ENCODE data around the gene CASP2. TPM values are rescaled to one million over a fixed set of nuclear protein-coding genes. Genes with fewer than 3 reads are reported as not detected.

CASP2 gene
- polyA plus RNA-seq, 1 donor (not counting 4 experiments of a cell fraction or from before 2014, with no cell fraction given) = 12.8 TPM

- FAIRE-seq (no peak), DNase-seq (ENCODE audit: low read depth, low spot score) (no peak)
- Histone ChIP-seq H3K27ac (ENCODE audit: control insufficient read depth, insufficient read depth, low read length) (no peak overlapping the region), H3K79me2 (ENCODE audit: control insufficient read depth, insufficient read depth, low read length) (no peaks in the 10 kb centered on the region), H3K4me3 (ENCODE audit: control insufficient read depth in 2 of 3, extremely low read depth in 1 of 3, insufficient read depth in 2 of 3, low read depth in 1 of 3, low read length in 3 of 3) (no peak overlapping the region), H3K4me1 (ENCODE audit: control insufficient read depth, extremely low read depth, insufficient read depth, low read length) (no peaks in the 10 kb centered on the region), H4K20me1 (ENCODE audit: control insufficient read depth, extremely low read depth, insufficient read depth, low read length) (no peaks in the 10 kb centered on the region), H2AFZ (ENCODE audit: control insufficient read depth, low read length) (no peak overlapping the region), H3K9me1 (ENCODE audit: control insufficient read depth, extremely low read depth, insufficient read depth, low read length) (no peaks in the 10 kb centered on the region), H3K36me3 (ENCODE audit: control insufficient read depth in 2 of 2, extremely low read depth in 1 of 2, insufficient read depth in 2 of 2, low read length in 2 of 2) (no peaks in the 10 kb centered on the region), H3K9me3 (ENCODE audit: control insufficient read depth, low read depth, low read length) (no peaks in the 10 kb centered on the region), H3K9ac (ENCODE audit: control insufficient read depth, extremely low read depth, insufficient read depth, low read length) (no peak overlapping the region), H3K27me3 (ENCODE audit: control insufficient read depth, extremely low read depth, insufficient read depth, low read length) (peaks cover 16% of the 10 kb centered on the region), H3K4me2 (ENCODE audit: control insufficient read depth, extremely low read depth, insufficient read depth, low read depth, low read length) (no peak overlapping the region)
- dilution Hi-C loops (cut with MboI; ENCODE audit: extremely low pct_ligation_motif_present, low sequenced_read_pairs) = no loop called here
- no peak for TF ChIP-seq EZH2 (IDR thresholded peaks at IDR 0.05; ENCODE audit: low read length)
- no peak for TF ChIP-seq CTCF (optimal IDR thresholded peaks at IDR 0.05 in 1 of 3, IDR thresholded peaks at IDR 0.05 in 1 of 3, conservative IDR thresholded peaks at IDR 0.05 in 1 of 3; ENCODE audit: extremely low read depth in 1 of 3, insufficient read depth in 2 of 3, low read length in 3 of 3)
These were observed 59.8 kb downstream of the CASP2 start for GRCh38 chr7:143347950-143348349.

- H3K4me2 ChIP-seq (ENCODE audit: control insufficient read depth, extremely low read depth, insufficient read depth, low read depth, low read length) = no peak overlapping the region
- dilution Hi-C loops (cut with MboI; ENCODE audit: extremely low pct_ligation_motif_present, low sequenced_read_pairs) = no loop called here
- no peaks in the 10 kb centered on the region for H3K79me2 ChIP-seq (ENCODE audit: control insufficient read depth, insufficient read depth, low read length)
- no peaks in the 10 kb centered on the region for H3K9me1 ChIP-seq (ENCODE audit: control insufficient read depth, extremely low read depth, insufficient read depth, low read length)
- H2AFZ ChIP-seq (ENCODE audit: control insufficient read depth, low read length) = no peak overlapping the region
- H3K36me3 ChIP-seq (ENCODE audit: control insufficient read depth in 2 of 2, extremely low read depth in 1 of 2, insufficient read depth in 2 of 2, low read length in 2 of 2) = no peaks in the 10 kb centered on the region
- H3K4me1 ChIP-seq (ENCODE audit: control insufficient read depth, extremely low read depth, insufficient read depth, low read length) = no peaks in the 10 kb centered on the region
- H4K20me1 ChIP-seq (ENCODE audit: control insufficient read depth, extremely low read depth, insufficient read depth, low read length) = no peaks in the 10 kb centered on the region
- no peak for TF ChIP-seq EZH2 (IDR thresholded peaks at IDR 0.05; ENCODE audit: low read length)
- no peak for TF ChIP-seq CTCF (optimal IDR thresholded peaks at IDR 0.05 in 1 of 3, IDR thresholded peaks at IDR 0.05 in 1 of 3, conservative IDR thresholded peaks at IDR 0.05 in 1 of 3; ENCODE audit: extremely low read depth in 1 of 3, insufficient read depth in 2 of 3, low read length in 3 of 3)
- H3K9ac ChIP-seq (ENCODE audit: control insufficient read depth, extremely low read depth, insufficient read depth, low read length) = no peak overlapping the region
- FAIRE-seq (no peak), DNase-seq (ENCODE audit: low read depth, low spot score) (no peak)
- H3K27me3 ChIP-seq (ENCODE audit: control insufficient read depth, extremely low read depth, insufficient read depth, low read length) = peaks cover 23% of the 10 kb centered on the region
- H3K27ac ChIP-seq (ENCODE audit: control insufficient read depth, insufficient read depth, low read length) = no peak overlapping the region
- no peaks in the 10 kb centered on the region for H3K9me3 ChIP-seq (ENCODE audit: control insufficient read depth, low read depth, low read length)
- no peak overlapping the region for H3K4me3 ChIP-seq (ENCODE audit: control insufficient read depth in 2 of 3, extremely low read depth in 1 of 3, insufficient read depth in 2 of 3, low read depth in 1 of 3, low read length in 3 of 3)
These were observed 62.9 kb downstream of the CASP2 start for GRCh38 chr7:143351060-143351459.

Measured in keratinocyte (primary cell).